Transverse colon (tissue), 4 donors: ENCODE data around the gene SLC2A9.

Experiments used
- EP300 ChIP-seq: sonication (generic); formaldehyde crosslinking; IDR thresholded peaks from one replicate; pipeline ENCODE4 v1.6.1; 2017; ENCODE audit warnings: antibody characterized with exemption, low read depth
- POLR2A ChIP-seq: fragments of 450-650 bp; IDR thresholded peaks from one replicate; pipeline ENCODE4 v1.6.1; 2016; ENCODE audit warnings: antibody characterized with exemption, mild to moderate bottlenecking, moderate library complexity
- POLR2AphosphoS5 ChIP-seq, 3 donors: sonication (generic); formaldehyde crosslinking; IDR thresholded peaks; one replicate each; pipeline ENCODE4 v1.6.1; 2016; ENCODE audit warnings: antibody characterized with exemption in 3 of 3
- TF ChIP-seq, protein P1 (sequence below), 5 experiments: fragments of 200-600 bp in 3 of 5; fragments of 450-650 bp in 2 of 5; sonication (generic) in 3 of 5; IDR thresholded peaks; 1 replicate in 2 of 5; 2 replicates in 3 of 5; pipeline ENCODE4 v1.5.1; 2016 to 2017; ENCODE audit warnings: antibody characterized with exemption in 5 of 5, inconsistent platforms in 3 of 5, mild to moderate bottlenecking in 2 of 5, moderate library complexity in 1 of 5

DNA sequence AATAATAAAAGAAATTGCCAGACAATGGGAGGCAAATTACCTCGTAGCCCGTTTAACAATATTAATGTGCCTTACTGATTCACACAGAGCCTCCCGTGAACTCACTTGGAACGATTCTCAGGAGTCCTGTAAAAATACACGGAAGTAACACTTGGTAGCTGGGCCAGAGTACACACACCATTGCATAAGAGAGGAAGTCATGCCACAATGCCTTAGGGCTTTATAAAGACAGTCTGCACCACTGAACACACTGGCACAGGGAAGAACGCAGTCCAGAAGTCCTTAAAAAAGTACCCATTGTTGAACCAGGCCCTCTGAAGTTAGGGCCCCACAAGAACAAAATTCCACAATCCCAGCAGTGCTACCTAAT is 15.1 kb downstream of the SLC2A9 start:
- TF ChIP-seq, protein P1, sequence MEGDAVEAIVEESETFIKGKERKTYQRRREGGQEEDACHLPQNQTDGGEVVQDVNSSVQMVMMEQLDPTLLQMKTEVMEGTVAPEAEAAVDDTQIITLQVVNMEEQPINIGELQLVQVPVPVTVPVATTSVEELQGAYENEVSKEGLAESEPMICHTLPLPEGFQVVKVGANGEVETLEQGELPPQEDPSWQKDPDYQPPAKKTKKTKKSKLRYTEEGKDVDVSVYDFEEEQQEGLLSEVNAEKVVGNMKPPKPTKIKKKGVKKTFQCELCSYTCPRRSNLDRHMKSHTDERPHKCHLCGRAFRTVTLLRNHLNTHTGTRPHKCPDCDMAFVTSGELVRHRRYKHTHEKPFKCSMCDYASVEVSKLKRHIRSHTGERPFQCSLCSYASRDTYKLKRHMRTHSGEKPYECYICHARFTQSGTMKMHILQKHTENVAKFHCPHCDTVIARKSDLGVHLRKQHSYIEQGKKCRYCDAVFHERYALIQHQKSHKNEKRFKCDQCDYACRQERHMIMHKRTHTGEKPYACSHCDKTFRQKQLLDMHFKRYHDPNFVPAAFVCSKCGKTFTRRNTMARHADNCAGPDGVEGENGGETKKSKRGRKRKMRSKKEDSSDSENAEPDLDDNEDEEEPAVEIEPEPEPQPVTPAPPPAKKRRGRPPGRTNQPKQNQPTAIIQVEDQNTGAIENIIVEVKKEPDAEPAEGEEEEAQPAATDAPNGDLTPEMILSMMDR (IDR thresholded peaks at IDR 0.05) = no peak
- TF ChIP-seq POLR2A (peak; percentile 74), POLR2AphosphoS5 (IDR thresholded peaks at IDR 0.05) (peak; percentile 45 to 84 (median 83)), EP300 (no peak)
